Left cardiac atrium (tissue), 4 donors: ENCODE results near the gene ROPN1B. TPM values are rescaled to one million over a fixed set of nuclear protein-coding genes. Genes with fewer than 3 reads are reported as not detected.
A peak's percentile ranks its signal among the peaks of the same experiment; 100 is the strongest.
"Not testable (repeated sequence)": the region's sequence is repeated elsewhere in the genome, so short reads cannot be mapped to it uniquely, and the experiment has no call there.

Experiments used
- ATAC-seq, 2 donors: fragments of 200-7000 bp; cut with Tn5 transposase; one replicate each; pipeline ENCODE4 v1.9.1; 2020; ENCODE audit warnings: mild to moderate bottlenecking in 2 of 2, moderate library complexity in 2 of 2
- DNase-seq: peaks from one replicate; pipeline ENCODE4 v3.0.0-alpha.2; 2020
- intact Hi-C, 2 donors: fragments of 100-400 bp; cut with DNase I; formaldehyde crosslinking; loops; one replicate each; pipeline versions ENCODE4 v1.14.1 to v1.15.1; 2022 to 2023
- long read RNA-seq: library from polyadenylated mRNA; unstranded; transcript quantifications from one replicate; pipeline ENCODE4 v2.0.0, GENCODE V29; 2021
- total RNA-seq, 2 donors: library from RNA; stranded (reverse); fragmentation: NEBNext Ultra II Directional; extraction: Animal tissue kit (Norgen Biotek cat#: 25700); gene quantifications; one replicate each; pipeline ENCODE4 v1.2.1, GENCODE V29; 2021
- donor health status: DM: no; HTN: yes; CAD: no.
- donor health status: DM: no; HTN: yes; CAD: no; lungs with severe emphysema.
- donor health status: DM: yes; HTN: yes; CAD: no.
- donor health status: Dilated cardiomyopathy.

ROPN1B gene
- 1 to 10 TPM; 1.8 to 2.3 TPM for total RNA-seq
- long read RNA-seq = 0 reads

- intact Hi-C loops, DNase-seq: not testable (repeated sequence)
Measured at GRCh38 chr3:125968701-125969592, at the start of gene ROPN1B. Gene ROPN1B (plus strand): TSS chr3:125969178. CDS start chr3:125972055, 2,877 bp downstream.

GRCh38 chr3:125920191-125920590 lies 48.8 kb upstream of the ROPN1B start:
- DNase-seq, ATAC-seq: not testable (repeated sequence)
- intact Hi-C loops = loop anchor here in 1 of 2 donors (5.0 kb wide), 1 partner anchor 277 kb away; no protein-coding TSS in a partner anchor

More at GRCh38 chr3:125968701-125969592, at the start of gene ROPN1B:
- peak; percentile 85 to 86 for ATAC-seq

GRCh38 chr3:125920751-125921279 lies 48.2 kb upstream of the ROPN1B start:
- not testable (repeated sequence) for DNase-seq, ATAC-seq
- intact Hi-C loops = loop anchor here in 1 of 2 donors (5.0 kb wide), 1 partner anchor 276 kb away; no protein-coding TSS in a partner anchor

GRCh38 chr3:125921712-125922111 lies 47.3 kb upstream of the ROPN1B start:
- DNase-seq = peak; percentile 49
- not testable (repeated sequence) for ATAC-seq
- intact Hi-C loops = loop anchor here in 1 of 2 donors (5.0 kb wide), 1 partner anchor 276 kb away; no protein-coding TSS in a partner anchor

GRCh38 chr3:125923324-125924115 lies 45.5 kb upstream of the ROPN1B start:
- ATAC-seq, DNase-seq: not testable (repeated sequence)
- intact Hi-C loops = loop anchor here in 1 of 2 donors (5.0 kb wide), 1 partner anchor 274 kb away; no protein-coding TSS in a partner anchor

- intact Hi-C loops = loop anchor here in 1 of 2 donors (5.0 kb wide), 1 partner anchor 273 kb away; no protein-coding TSS in a partner anchor
- not testable (repeated sequence) for DNase-seq, ATAC-seq
Measured at GRCh38 chr3:125924276-125924675, 44.7 kb upstream of the ROPN1B start.

GRCh38 chr3:125925727-125926126 lies 43.3 kb upstream of the ROPN1B start:
- ATAC-seq, intact Hi-C loops, DNase-seq: not testable (repeated sequence)

- ATAC-seq, intact Hi-C loops: not testable (repeated sequence)
- DNase-seq = peak; percentile 52
Measured at GRCh38 chr3:125928771-125929545, 40.0 kb upstream of the ROPN1B start.

- ATAC-seq, DNase-seq: not testable (repeated sequence)
- intact Hi-C loops = loop anchor here in 1 of 2 donors (10.0 kb wide), 1 partner anchor 165 kb away; no protein-coding TSS in a partner anchor
Measured at GRCh38 chr3:125929765-125930164, 39.2 kb upstream of the ROPN1B start.

GRCh38 chr3:125931355-125931880 lies 37.6 kb upstream of the ROPN1B start:
- intact Hi-C loops = loop anchor here in 1 of 2 donors (10.0 kb wide), 1 partner anchor 167 kb away; no protein-coding TSS in a partner anchor
- DNase-seq, ATAC-seq: not testable (repeated sequence)

- intact Hi-C loops = loop anchor here in 1 of 2 donors (10.0 kb wide), 1 partner anchor 169 kb away; no protein-coding TSS in a partner anchor
- DNase-seq, ATAC-seq: not testable (repeated sequence)
Measured at GRCh38 chr3:125933397-125934173, 35.4 kb upstream of the ROPN1B start.

- ATAC-seq = peak in 1 of 2 donors; percentile 58
- DNase-seq = not testable (repeated sequence)
- intact Hi-C loops = loop anchor here in 1 of 2 donors (10.0 kb wide), 1 partner anchor 171 kb away; no protein-coding TSS in a partner anchor
Measured at GRCh38 chr3:125935252-125935874, 33.6 kb upstream of the ROPN1B start.

GRCh38 chr3:125936210-125936815 lies 32.7 kb upstream of the ROPN1B start:
- DNase-seq = not testable (repeated sequence)
- intact Hi-C loops = loop anchor here in 1 of 2 donors (10.0 kb wide), 1 partner anchor 172 kb away; no protein-coding TSS in a partner anchor
- peak; percentile 85 to 91 for ATAC-seq

- ATAC-seq, DNase-seq: not testable (repeated sequence)
- intact Hi-C loops = loop anchor here in 1 of 2 donors (10.0 kb wide), 1 partner anchor 172 kb away; no protein-coding TSS in a partner anchor
Measured at GRCh38 chr3:125936891-125937290, 32.1 kb upstream of the ROPN1B start.

- ATAC-seq, intact Hi-C loops, DNase-seq: not testable (repeated sequence)
Measured at GRCh38 chr3:125947806-125948205, 21.2 kb upstream of the ROPN1B start.
